Measurements from ENCODE around the gene NEK8. TPM values are rescaled to one million over a fixed set of nuclear protein-coding genes. Genes with fewer than 3 reads are reported as not detected.

NEK8 gene
- total RNA-seq (1 to 10 TPM in 2 of 4 donors, under 1 TPM in 2; 0.60 to 1.5 (median 0.92) TPM), polyA plus RNA-seq (1 to 10 TPM in 1 of 3 donors, under 1 TPM in 2; 0.21 to 1.1 (median 0.80) TPM)
- long read RNA-seq, donor 1, partial matches to known transcripts, result 0 of 3 reads
- long read RNA-seq, donor 1, other reads (novel, unspliced or antisense), result 2 of 3 reads
- long read RNA-seq, donor 2, partial matches to known transcripts, result 0 of 1 reads
- long read RNA-seq, donor 2, other reads (novel, unspliced or antisense), result 1 of 1 reads

DNA sequence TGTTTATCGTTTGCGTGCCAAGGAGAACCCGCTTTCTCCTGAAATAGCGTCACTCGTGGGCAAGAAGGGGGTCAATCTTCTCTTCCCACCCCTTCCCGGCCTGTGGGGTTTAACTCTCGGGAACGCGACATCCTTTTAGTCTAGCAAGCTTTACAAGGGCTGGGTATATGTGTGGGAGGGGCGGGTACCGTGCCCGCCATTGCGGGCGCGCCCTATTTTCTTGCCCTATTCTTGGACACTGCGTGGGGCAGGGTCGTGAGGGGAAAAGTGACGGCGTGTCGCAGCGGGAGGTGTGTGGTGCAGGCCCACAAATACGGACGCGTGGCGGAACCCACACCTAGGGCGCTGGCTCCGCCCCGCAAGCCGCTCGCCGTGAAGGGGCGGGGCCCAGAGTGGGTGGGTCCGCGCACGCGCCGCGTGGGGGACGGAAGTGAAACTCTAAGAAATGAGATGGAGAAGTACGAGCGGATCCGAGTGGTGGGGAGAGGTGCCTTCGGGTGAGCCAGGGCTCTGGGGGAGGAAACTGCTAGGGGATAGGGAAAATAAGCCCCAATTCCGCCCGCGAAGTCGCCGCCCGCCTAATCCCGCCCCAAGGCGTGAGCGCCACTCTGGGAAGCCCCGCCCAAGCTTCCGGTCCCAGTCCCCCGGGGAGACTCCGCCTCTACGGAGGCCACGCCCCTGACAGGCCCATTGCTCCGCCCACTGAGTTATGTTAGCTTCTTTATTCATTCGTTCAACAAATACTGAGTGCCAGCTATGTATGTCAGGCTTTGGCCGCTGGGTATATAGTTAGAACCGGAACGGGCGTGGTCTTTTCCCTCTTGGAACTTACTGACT is at the start of gene NEK8:
Gene NEK8, plus strand, starts transcription at position 425 of the 837 bp plus-strand sequence. Its CDS starts 26 bp downstream, at position 451.
- Histone ChIP-seq H3K4me1 (peaks cover 17% of the 10 kb centered on the region), H3K27ac (peak within 1 kb of the TSS; percentile 98), H3K27me3 (ENCODE audit: insufficient read depth in 3 of 3, low read length in 2 of 3) (no peaks in the 10 kb centered on the region), H3K36me3 (ENCODE audit: insufficient read depth in 1 of 2, low read depth in 1 of 2) (peaks cover 0 to 14% of the 10 kb centered on the region in 2 donors), H3K9me3 (no peaks in the 10 kb centered on the region), H3K4me3 (peak within 1 kb of the TSS; percentile 80)
- DNase-seq (peak; percentile 95 to 97), ATAC-seq (peak; percentile 85 to 89 (median 88))
- intact Hi-C loops (cut with DNase I), result loop anchor here (2.0 to 10.0 kb wide), 4 partner anchors 14 to 386 kb away; partner anchors contain the start of gene DHRS13 (in 1 of the 2)
- TF ChIP-seq, protein P1, sequence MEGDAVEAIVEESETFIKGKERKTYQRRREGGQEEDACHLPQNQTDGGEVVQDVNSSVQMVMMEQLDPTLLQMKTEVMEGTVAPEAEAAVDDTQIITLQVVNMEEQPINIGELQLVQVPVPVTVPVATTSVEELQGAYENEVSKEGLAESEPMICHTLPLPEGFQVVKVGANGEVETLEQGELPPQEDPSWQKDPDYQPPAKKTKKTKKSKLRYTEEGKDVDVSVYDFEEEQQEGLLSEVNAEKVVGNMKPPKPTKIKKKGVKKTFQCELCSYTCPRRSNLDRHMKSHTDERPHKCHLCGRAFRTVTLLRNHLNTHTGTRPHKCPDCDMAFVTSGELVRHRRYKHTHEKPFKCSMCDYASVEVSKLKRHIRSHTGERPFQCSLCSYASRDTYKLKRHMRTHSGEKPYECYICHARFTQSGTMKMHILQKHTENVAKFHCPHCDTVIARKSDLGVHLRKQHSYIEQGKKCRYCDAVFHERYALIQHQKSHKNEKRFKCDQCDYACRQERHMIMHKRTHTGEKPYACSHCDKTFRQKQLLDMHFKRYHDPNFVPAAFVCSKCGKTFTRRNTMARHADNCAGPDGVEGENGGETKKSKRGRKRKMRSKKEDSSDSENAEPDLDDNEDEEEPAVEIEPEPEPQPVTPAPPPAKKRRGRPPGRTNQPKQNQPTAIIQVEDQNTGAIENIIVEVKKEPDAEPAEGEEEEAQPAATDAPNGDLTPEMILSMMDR (IDR thresholded peaks at IDR 0.05), result no peak
- WGBS, 3 donors, result 0 to 1% (median 0%) methylated on average over 63 to 64 of the region's 64 CpGs

DNA sequence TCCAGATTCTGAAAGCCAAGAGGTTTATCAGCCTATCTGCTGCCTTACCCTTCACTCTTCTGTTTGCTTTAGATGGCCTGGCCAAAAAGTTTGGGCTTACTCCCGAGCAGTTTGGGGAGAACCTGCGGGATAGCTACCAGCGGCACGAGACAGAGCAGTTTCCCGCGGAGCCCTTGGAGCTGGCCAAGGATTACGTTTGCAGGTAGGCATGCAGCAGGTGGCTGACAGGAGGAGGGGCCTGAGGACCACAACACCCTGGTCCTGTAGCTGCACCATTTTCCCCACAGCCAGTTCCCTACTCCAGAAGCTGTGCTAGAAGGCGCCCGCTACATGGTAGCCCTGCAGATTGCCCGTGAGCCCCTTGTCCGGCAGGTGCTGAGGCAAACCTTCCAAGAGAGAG is 45.9 kb upstream of the NEK8 start:
- TF ChIP-seq, protein P1 (IDR thresholded peaks at IDR 0.05), result no peak
- Histone ChIP-seq H3K36me3 (ENCODE audit: insufficient read depth in 1 of 2, low read depth in 1 of 2) (peaks cover 42 to 100% of the 10 kb centered on the region in 2 donors), H3K4me3 (no peak overlapping the region), H3K4me1 (no peaks in the 10 kb centered on the region), H3K27ac (no peak overlapping the region), H3K27me3 (ENCODE audit: insufficient read depth in 3 of 3, low read length in 2 of 3) (no peaks in the 10 kb centered on the region), H3K9me3 (no peaks in the 10 kb centered on the region)
- WGBS, 3 donors, result 82 to 87% (median 82%) methylated on average over 11 of the region's 11 CpGs
- DNase-seq (no peak), ATAC-seq (no peak)
- intact Hi-C loops (cut with DNase I), result no loop called here

DNA sequence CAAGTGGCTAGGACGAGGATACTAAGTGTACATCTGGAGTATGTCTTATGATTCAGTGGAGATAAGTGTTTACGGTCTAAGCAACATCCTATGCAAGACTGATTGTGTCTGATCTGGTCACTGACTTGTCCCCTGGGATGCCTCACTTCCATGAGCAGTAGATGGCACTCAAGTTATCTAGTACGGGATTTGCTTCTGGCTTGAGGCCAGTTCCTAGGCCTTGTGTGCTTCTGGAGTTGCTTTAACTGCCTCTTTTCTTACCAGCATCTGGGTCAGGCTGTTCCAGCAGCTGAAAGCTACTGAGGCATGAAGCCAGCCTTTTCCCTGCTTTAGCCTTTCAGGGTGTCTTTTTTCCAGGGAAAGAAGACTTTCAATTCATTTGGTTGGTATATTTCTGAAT is 43.6 kb upstream of the NEK8 start:
- intact Hi-C loops (cut with DNase I), result no loop called here
- Histone ChIP-seq H3K27me3 (ENCODE audit: insufficient read depth in 3 of 3, low read length in 2 of 3) (no peaks in the 10 kb centered on the region), H3K27ac (peak overlapping the region; percentile 10), H3K4me1 (no peaks in the 10 kb centered on the region), H3K36me3 (ENCODE audit: insufficient read depth in 1 of 2, low read depth in 1 of 2) (peaks cover 44 to 100% of the 10 kb centered on the region in 2 donors), H3K4me3 (no peak overlapping the region), H3K9me3 (no peaks in the 10 kb centered on the region)
- TF ChIP-seq, protein P1 (IDR thresholded peaks at IDR 0.05), result peak; percentile 30
- DNase-seq (peak in 1 of 2 donors; percentile 66), ATAC-seq (peak; percentile 75 to 92 (median 78))
- 23 to 54% (median 43%) methylated on average over 3 of the region's 3 CpGs for WGBS, 3 donors

DNA sequence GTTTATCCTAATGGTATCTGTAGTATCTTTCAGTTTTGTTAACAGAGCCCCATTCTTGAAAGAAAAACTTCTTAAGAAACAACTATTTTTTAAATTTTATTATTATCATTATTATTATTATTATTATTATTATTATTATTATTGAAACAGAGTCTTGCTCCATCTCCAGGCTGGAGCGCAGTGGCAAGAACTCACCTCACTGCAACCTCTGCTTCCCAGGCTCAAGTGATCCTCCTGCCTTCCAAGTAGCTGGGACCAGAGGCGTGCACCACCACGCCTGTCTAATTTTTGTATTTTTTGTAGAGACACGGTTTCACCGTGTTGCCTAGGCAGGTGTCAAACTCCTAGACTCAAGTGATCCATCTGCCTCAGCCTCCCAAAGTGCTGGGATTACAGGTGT is 43.2 kb upstream of the NEK8 start:
- intact Hi-C loops (cut with DNase I), result no loop called here
- Histone ChIP-seq H3K9me3 (no peaks in the 10 kb centered on the region), H3K4me1 (no peaks in the 10 kb centered on the region), H3K4me3 (no peak overlapping the region), H3K27ac (peak overlapping the region; percentile 10), H3K27me3 (ENCODE audit: insufficient read depth in 3 of 3, low read length in 2 of 3) (no peaks in the 10 kb centered on the region), H3K36me3 (ENCODE audit: insufficient read depth in 1 of 2, low read depth in 1 of 2) (peaks cover 45 to 100% of the 10 kb centered on the region in 2 donors)
- TF ChIP-seq, protein P1 (IDR thresholded peaks at IDR 0.05), result no peak
- DNase-seq (no peak), ATAC-seq (no peak)
- WGBS, 3 donors, result 89 to 90% (median 90%) methylated on average over 5 of the region's 5 CpGs

All from psoas muscle (tissue), 8 donors.